HG02840 (cell line): Measurements from ENCODE around the gene PRR5L.
"Not testable (repeated sequence)": the region's sequence is repeated elsewhere in the genome, so short reads cannot be mapped to it uniquely, and the experiment has no call there.

Experiments used
- ATAC-seq: cut with Tn5 transposase; IDR thresholded peaks from one replicate; pipeline ENCODE4 v1.9.1; 2021; ENCODE audit warnings: mild to moderate bottlenecking, moderate library complexity, moderate number of reproducible peaks; ENCODE audit not compliant: unreplicated experiment, low FRiP score

Gene PRR5L

GRCh38 chr11:36454551-36454940 lies 158.5 kb downstream of the PRR5L start:
- ATAC-seq, result no peak

- no peak for ATAC-seq
These were observed 159.0 kb downstream of the PRR5L start for GRCh38 chr11:36454941-36455631.

- no peak for ATAC-seq
These were observed 159.6 kb downstream of the PRR5L start for GRCh38 chr11:36455658-36456111.

- no peak for ATAC-seq
These were observed 160.1 kb downstream of the PRR5L start for GRCh38 chr11:36456156-36456555.

GRCh38 chr11:36458129-36458915 lies 162.2 kb downstream of the PRR5L start:
- no peak for ATAC-seq

GRCh38 chr11:36459046-36459445 lies 163.0 kb downstream of the PRR5L start:
- ATAC-seq, result no peak

- no peak for ATAC-seq
These were observed 164.1 kb downstream of the PRR5L start for GRCh38 chr11:36460220-36460619.

GRCh38 chr11:36462321-36462720 lies 166.2 kb downstream of the PRR5L start:
- ATAC-seq, result no peak

GRCh38 chr11:36463781-36464180 lies 167.7 kb downstream of the PRR5L start:
- no peak for ATAC-seq

- ATAC-seq, result no peak
These were observed 168.6 kb downstream of the PRR5L start for GRCh38 chr11:36464720-36465119.

GRCh38 chr11:36465449-36466163 lies 169.5 kb downstream of the PRR5L start:
- no peak for ATAC-seq

- ATAC-seq, result no peak
These were observed 170.9 kb downstream of the PRR5L start for GRCh38 chr11:36467012-36467411.

GRCh38 chr11:36467916-36468315 lies 171.8 kb downstream of the PRR5L start:
- ATAC-seq, result no peak

GRCh38 chr11:36469063-36469462 lies 173.0 kb downstream of the PRR5L start:
- ATAC-seq, result no peak

GRCh38 chr11:36469881-36470802 lies 174.1 kb downstream of the PRR5L start:
- ATAC-seq, result no peak

- ATAC-seq, result no peak
These were observed 175.5 kb downstream of the PRR5L start for GRCh38 chr11:36471577-36471976.

- ATAC-seq, result no peak
These were observed 179.1 kb downstream of the PRR5L start for GRCh38 chr11:36475192-36475591.

- no peak for ATAC-seq
These were observed 182.7 kb downstream of the PRR5L start for GRCh38 chr11:36478700-36479329.

- no peak for ATAC-seq
These were observed 184.7 kb downstream of the PRR5L start for GRCh38 chr11:36480833-36481232.

GRCh38 chr11:36483042-36483441 lies 187.0 kb downstream of the PRR5L start:
- ATAC-seq, result not testable (repeated sequence)
